T-helper 22 cell (primary cell): Measurements from ENCODE around the gene COL4A1.
"Not testable (repeated sequence)": the region's sequence is repeated elsewhere in the genome, so short reads cannot be mapped to it uniquely, and the experiment has no call there.

Source experiments
- DNase-seq: peaks from one replicate; pipeline ENCODE4 v3.0.0-alpha.2; 2020; ENCODE audit warnings: low read depth

COL4A1 gene

GRCh38 chr13:110114316-110114715 is 192.6 kb downstream of the COL4A1 start:
- DNase-seq, result no peak

- DNase-seq, result no peak
Observed at GRCh38 chr13:110113284-110113764, 193.6 kb downstream of the COL4A1 start.

DNA sequence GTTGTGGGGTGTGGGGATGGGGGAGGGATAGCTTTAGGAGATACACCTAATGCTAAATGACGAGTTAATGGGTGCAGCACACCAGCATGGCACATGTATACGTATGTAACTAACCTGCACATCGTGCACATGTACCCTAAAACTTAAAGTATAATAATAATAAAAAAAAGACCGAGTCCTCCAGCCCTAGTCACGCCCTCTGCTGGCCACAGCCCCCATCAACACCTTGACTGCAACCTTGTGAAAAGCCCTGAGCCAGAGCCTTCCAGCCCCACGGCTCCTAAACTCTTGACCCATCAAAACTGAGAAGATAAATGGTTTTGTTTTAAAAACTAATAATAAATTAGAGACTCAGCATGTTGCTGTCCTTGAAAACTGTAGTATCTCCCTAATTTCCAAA is 194.6 kb downstream of the COL4A1 start:
- not testable (repeated sequence) for DNase-seq

DNA sequence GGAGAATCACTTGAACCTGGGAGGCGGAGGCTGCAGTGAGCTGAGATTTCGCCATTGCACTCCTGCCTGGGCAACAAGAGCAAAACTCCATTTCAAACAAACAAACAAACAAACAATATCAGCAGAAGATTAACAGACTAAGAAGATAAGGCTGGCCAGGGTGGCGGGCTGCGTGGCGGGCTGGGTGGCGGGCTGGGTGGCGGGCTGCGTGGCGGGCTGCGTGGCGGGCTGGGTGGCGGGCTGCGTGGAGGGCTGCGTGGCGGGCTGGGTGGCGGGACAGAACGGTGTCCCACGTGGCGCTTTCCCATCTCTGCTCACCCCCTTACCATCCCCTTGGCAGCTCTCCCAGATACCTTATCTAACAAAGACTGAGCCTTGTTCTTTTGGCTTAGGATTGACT is 196.2 kb downstream of the COL4A1 start:
- DNase-seq, result no peak

DNA sequence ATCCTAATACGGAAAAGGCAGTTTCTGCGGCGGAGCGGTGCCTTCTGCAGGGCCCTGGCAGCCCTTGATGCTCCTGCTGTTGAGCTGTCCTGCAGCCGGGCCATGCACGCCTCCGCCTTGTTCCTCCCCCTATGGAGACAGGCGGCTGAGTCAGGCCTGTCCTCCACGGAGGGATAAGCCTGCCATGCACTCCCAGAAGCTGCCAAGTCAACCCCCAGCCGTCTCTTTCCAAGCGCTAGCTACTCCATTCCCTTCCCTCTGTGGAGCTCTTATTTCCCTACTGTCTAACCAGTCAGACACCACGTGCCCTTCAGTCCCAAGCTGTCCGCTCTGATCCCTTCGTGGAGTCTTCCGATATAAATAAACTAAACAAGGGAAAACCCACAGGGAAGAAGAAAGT is 197.0 kb downstream of the COL4A1 start:
- no peak for DNase-seq

GRCh38 chr13:110109140-110109783 is 197.7 kb downstream of the COL4A1 start:
- no peak for DNase-seq

DNA sequence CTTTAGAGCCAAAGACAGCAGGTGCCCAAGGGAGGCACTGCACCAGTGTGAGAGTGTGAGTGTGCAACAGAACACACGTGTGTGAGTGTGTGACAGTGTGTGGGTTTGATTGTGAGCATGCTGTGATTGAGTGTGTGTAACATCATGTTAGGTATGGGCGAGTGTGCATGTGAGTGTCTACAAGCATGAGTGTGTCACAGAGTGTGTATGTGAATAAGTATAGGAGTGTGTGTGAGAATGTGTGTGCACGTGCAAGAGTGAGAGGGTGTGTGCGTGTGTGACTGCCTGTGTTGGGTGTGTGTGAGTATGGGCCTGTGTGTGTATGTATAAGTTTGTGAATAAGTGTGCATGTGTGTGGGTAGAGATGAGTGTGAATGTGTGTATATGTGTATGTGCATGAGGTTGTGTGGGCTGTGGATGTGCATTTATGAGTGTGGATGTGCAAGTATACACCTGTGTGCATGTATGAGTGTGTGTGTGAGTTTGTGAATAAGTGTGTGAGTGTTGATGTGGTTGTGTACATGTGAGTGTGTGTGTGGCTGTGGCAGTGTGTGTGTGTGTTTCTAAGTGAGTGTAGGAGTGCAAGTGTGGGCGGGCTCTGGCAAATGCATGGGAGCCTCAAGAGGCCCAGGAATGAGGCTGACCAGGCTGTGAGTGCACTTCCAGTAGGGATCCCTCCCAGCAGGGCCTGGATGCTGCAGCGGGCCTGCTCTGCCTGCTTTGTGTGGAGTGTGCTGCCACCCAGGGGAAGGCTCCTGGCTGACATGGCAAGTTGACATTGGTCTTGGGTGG is 198.4 kb downstream of the COL4A1 start:
- no peak for DNase-seq

DNA sequence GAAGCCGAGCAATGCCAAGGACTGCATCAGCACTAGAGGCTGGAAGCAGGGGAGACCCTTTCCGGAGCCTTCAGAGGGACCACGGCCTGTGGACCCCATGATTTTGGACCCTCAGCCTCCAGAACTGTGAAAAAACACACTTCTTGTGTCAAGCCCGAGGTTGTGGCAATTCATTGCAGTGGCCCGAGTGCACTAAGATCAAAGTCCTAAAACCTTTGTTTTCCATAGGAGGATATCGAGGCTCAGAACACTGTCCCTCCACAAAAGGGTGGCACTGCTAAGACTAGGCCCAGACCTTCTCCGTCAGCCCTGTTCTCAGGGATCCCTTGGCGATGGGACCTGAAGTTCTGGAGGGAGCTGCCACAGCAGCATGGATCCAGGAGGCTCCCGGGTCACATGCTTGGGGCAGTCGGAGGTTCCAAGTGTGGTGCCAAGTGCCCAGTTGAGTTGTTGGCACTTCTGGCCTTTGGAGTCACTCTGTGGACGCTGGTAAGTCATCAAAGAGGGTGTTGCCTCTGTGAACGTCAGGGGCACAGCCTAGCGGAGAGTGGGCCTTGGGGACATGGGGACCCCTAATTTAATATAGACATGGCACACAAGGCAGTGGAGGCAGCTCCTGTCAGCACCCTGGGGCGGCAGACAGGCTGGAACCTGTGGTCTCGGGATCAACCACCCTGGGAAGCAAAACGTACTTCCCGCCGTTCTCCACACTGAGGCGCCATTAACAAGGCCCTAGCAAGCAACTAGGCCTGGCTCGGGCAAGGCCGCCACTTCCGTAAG is 199.2 kb downstream of the COL4A1 start:
- DNase-seq, result no peak

- DNase-seq, result no peak
Observed at GRCh38 chr13:110106726-110107125, 200.2 kb downstream of the COL4A1 start.

- no peak for DNase-seq
Observed at GRCh38 chr13:110105136-110105535, 201.8 kb downstream of the COL4A1 start.

GRCh38 chr13:110103534-110103933 is 203.4 kb downstream of the COL4A1 start:
- no peak for DNase-seq

- DNase-seq, result no peak
Observed at GRCh38 chr13:110103026-110103425, 203.9 kb downstream of the COL4A1 start.

GRCh38 chr13:110102053-110102452 is 204.9 kb downstream of the COL4A1 start:
- DNase-seq, result no peak

DNA sequence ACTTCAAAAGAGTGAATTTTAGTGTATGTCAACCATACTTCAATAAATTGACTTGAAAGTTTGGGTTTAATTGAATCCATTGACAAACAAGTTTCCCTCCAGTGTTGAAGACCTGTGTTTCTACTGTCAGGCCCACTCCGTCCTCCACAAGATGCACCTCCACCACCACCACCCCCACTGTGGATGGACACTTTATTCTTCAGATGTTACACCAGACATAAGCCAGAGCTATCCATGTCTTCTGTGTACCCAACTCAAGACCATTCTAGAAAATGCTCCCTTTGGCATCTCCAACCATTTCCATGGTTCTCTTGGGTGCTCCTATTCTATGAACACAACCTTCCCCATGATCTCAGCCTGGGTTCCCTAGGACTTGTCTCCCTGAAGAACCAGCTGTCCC is 207.0 kb downstream of the COL4A1 start:
- no peak for DNase-seq
